ENCODE results near the gene EPHB2.

EPHB2 gene

DNA sequence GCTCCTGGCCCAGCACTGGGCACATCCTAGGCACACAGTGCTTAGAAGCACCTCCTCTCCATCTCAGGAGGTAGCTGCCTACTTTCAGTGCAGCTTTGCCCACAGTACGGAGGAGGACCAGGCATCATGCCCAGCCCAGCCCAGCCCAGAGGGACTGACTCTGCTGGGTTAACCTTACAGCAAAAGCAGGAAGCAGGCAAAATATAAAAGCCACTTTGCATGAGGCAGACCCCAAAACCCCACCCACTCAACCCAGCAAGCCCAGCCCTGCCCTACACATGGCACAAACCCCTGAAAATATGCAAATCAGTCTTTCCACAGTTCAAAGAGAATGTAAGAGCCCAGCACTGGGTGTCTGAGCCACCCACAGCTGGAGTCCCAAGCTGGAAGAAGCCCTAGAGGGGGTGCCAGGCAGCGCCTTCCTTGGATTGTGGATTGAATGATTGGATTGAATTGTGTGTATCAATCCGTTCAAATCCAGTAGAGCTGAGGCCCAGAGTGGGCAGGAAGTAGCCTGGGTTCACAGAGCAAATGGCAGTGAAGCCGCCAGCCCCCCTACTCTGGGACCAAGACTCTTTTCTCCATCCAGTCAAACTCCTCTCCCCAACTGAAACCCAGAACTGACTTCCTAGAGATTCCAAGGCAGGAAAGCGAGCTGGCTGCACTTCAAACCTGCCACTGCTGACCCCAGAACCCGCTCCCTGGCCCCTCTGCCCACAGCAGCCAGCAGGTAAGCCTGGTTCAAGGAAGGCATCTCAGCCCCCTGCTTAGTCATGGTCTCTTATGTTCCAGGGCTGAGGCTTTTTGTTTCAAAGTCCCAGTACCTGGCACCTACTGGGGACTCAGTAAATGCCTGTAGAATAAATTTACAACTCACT lies 144.3 kb downstream of the EPHB2 start:
- ChIA-PET POLR2A (no interaction called here), CTCF (no interaction called here)
- H3K36me3 ChIP-seq (ENCODE audit: control insufficient read depth in 2 of 2, insufficient read depth in 1 of 2, low read length in 2 of 2): no peaks in the 10 kb centered on the region
- no peak overlapping the region for H3K27ac ChIP-seq (ENCODE audit: extremely low read depth, low read depth, low read length)
- TF ChIP-seq SETDB1 (IDR thresholded peaks at IDR 0.05; ENCODE audit: insufficient read length, low read length): no peak
- TF ChIP-seq, protein P1, sequence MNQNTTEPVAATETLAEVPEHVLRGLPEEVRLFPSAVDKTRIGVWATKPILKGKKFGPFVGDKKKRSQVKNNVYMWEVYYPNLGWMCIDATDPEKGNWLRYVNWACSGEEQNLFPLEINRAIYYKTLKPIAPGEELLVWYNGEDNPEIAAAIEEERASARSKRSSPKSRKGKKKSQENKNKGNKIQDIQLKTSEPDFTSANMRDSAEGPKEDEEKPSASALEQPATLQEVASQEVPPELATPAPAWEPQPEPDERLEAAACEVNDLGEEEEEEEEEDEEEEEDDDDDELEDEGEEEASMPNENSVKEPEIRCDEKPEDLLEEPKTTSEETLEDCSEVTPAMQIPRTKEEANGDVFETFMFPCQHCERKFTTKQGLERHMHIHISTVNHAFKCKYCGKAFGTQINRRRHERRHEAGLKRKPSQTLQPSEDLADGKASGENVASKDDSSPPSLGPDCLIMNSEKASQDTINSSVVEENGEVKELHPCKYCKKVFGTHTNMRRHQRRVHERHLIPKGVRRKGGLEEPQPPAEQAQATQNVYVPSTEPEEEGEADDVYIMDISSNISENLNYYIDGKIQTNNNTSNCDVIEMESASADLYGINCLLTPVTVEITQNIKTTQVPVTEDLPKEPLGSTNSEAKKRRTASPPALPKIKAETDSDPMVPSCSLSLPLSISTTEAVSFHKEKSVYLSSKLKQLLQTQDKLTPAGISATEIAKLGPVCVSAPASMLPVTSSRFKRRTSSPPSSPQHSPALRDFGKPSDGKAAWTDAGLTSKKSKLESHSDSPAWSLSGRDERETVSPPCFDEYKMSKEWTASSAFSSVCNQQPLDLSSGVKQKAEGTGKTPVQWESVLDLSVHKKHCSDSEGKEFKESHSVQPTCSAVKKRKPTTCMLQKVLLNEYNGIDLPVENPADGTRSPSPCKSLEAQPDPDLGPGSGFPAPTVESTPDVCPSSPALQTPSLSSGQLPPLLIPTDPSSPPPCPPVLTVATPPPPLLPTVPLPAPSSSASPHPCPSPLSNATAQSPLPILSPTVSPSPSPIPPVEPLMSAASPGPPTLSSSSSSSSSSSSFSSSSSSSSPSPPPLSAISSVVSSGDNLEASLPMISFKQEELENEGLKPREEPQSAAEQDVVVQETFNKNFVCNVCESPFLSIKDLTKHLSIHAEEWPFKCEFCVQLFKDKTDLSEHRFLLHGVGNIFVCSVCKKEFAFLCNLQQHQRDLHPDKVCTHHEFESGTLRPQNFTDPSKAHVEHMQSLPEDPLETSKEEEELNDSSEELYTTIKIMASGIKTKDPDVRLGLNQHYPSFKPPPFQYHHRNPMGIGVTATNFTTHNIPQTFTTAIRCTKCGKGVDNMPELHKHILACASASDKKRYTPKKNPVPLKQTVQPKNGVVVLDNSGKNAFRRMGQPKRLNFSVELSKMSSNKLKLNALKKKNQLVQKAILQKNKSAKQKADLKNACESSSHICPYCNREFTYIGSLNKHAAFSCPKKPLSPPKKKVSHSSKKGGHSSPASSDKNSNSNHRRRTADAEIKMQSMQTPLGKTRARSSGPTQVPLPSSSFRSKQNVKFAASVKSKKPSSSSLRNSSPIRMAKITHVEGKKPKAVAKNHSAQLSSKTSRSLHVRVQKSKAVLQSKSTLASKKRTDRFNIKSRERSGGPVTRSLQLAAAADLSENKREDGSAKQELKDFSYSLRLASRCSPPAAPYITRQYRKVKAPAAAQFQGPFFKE (tag by site-specific recombination; IDR thresholded peaks at IDR 0.05; ENCODE audit: borderline replicate concordance): no peak
- no peak for TF ChIP-seq ZNF624 (tag by site-specific recombination; IDR thresholded peaks at IDR 0.05)
- TF ChIP-seq KLF8 (tag by site-specific recombination; IDR thresholded peaks at IDR 0.05): no peak
- no peak for TF ChIP-seq ZEB2 (tag by site-specific recombination; IDR thresholded peaks at IDR 0.05)
- no peak for TF ChIP-seq ZSCAN30 (tag by site-specific recombination; IDR thresholded peaks at IDR 0.05)
- TF ChIP-seq ZBTB1 (tag by site-specific recombination; IDR thresholded peaks at IDR 0.05): no peak
- TF ChIP-seq, protein P2, sequence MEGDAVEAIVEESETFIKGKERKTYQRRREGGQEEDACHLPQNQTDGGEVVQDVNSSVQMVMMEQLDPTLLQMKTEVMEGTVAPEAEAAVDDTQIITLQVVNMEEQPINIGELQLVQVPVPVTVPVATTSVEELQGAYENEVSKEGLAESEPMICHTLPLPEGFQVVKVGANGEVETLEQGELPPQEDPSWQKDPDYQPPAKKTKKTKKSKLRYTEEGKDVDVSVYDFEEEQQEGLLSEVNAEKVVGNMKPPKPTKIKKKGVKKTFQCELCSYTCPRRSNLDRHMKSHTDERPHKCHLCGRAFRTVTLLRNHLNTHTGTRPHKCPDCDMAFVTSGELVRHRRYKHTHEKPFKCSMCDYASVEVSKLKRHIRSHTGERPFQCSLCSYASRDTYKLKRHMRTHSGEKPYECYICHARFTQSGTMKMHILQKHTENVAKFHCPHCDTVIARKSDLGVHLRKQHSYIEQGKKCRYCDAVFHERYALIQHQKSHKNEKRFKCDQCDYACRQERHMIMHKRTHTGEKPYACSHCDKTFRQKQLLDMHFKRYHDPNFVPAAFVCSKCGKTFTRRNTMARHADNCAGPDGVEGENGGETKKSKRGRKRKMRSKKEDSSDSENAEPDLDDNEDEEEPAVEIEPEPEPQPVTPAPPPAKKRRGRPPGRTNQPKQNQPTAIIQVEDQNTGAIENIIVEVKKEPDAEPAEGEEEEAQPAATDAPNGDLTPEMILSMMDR (tag by site-specific recombination; IDR thresholded peaks at IDR 0.05): no peak
- TF ChIP-seq ZBTB17 (tag by site-specific recombination; IDR thresholded peaks at IDR 0.05): no peak
- no peak for TF ChIP-seq ZNF670 (tag by site-specific recombination; IDR thresholded peaks at IDR 0.05; ENCODE audit: low read depth)
- no peak for TF ChIP-seq ZNF114 (tag by site-specific recombination; IDR thresholded peaks at IDR 0.05)
- no peak for TF ChIP-seq ZNF140 (tag by site-specific recombination; IDR thresholded peaks at IDR 0.05)
- no peak for TF ChIP-seq WT1 (tag by site-specific recombination; IDR thresholded peaks at IDR 0.05)
- no peak for TF ChIP-seq ZNF549 (tag by site-specific recombination; IDR thresholded peaks at IDR 0.05)
- no peak for TF ChIP-seq ZNF221 (tag by site-specific recombination; IDR thresholded peaks at IDR 0.05; ENCODE audit: borderline replicate concordance)
- TF ChIP-seq ZNF626 (tag by site-specific recombination; IDR thresholded peaks at IDR 0.05): no peak
- TF ChIP-seq, protein P3, sequence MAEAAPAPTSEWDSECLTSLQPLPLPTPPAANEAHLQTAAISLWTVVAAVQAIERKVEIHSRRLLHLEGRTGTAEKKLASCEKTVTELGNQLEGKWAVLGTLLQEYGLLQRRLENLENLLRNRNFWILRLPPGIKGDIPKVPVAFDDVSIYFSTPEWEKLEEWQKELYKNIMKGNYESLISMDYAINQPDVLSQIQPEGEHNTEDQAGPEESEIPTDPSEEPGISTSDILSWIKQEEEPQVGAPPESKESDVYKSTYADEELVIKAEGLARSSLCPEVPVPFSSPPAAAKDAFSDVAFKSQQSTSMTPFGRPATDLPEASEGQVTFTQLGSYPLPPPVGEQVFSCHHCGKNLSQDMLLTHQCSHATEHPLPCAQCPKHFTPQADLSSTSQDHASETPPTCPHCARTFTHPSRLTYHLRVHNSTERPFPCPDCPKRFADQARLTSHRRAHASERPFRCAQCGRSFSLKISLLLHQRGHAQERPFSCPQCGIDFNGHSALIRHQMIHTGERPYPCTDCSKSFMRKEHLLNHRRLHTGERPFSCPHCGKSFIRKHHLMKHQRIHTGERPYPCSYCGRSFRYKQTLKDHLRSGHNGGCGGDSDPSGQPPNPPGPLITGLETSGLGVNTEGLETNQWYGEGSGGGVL (tag by site-specific recombination; IDR thresholded peaks at IDR 0.05): no peak
- TF ChIP-seq, protein P4, sequence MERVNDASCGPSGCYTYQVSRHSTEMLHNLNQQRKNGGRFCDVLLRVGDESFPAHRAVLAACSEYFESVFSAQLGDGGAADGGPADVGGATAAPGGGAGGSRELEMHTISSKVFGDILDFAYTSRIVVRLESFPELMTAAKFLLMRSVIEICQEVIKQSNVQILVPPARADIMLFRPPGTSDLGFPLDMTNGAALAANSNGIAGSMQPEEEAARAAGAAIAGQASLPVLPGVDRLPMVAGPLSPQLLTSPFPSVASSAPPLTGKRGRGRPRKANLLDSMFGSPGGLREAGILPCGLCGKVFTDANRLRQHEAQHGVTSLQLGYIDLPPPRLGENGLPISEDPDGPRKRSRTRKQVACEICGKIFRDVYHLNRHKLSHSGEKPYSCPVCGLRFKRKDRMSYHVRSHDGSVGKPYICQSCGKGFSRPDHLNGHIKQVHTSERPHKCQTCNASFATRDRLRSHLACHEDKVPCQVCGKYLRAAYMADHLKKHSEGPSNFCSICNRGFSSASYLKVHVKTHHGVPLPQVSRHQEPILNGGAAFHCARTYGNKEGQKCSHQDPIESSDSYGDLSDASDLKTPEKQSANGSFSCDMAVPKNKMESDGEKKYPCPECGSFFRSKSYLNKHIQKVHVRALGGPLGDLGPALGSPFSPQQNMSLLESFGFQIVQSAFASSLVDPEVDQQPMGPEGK (tag by site-specific recombination; IDR thresholded peaks at IDR 0.05): no peak
- no peaks in the 10 kb centered on the region for H3K4me1 ChIP-seq (ENCODE audit: control insufficient read depth, insufficient read depth, low read length)
- H3K4me3 ChIP-seq (ENCODE audit: low read depth, low read length): no peak overlapping the region
- no peaks in the 10 kb centered on the region for H3K9me3 ChIP-seq (ENCODE audit: control insufficient read depth, insufficient read depth, low read depth, low read length)

Measured in HEK293 (cell line).